Naive B cell (primary cell): Measurements from ENCODE around the gene ULK4. TPM values are rescaled to one million over a fixed set of nuclear protein-coding genes. Genes with fewer than 3 reads are reported as not detected.
A peak's percentile ranks its signal among the peaks of the same experiment; 100 is the strongest.

Source experiments
- ATAC-seq, 2 donors: fragments of 150-1000 bp; cut with Tn5 transposase; 2 replicates each; pipeline ENCODE4 v1.10.0; 2021; ENCODE audit warnings: low read depth in 2 of 2, mild to moderate bottlenecking in 2 of 2, moderate library complexity in 2 of 2
- DNase-seq: peaks from one replicate; pipeline ENCODE4 v3.0.0; 2022
- H3K27ac Mint-ChIP-seq, 6 donors: one replicate each; pipeline ENCODE4 v1.8.0; 2020 to 2022; ENCODE audit warnings: mild to moderate bottlenecking in 6 of 6, mixed read lengths in 6 of 6, moderate library complexity in 5 of 6, inconsistent platforms in 2 of 6
- H3K27me3 Mint-ChIP-seq, 3 donors: one replicate each; pipeline ENCODE4 v1.8.0; 2021 to 2022; ENCODE audit warnings: mixed read lengths in 3 of 3, mild to moderate bottlenecking in 1 of 3
- H3K36me3 Mint-ChIP-seq, 2 donors: one replicate each; pipeline ENCODE4 v1.8.0; 2020 to 2022; ENCODE audit warnings: mixed read lengths in 2 of 2, inconsistent platforms in 1 of 2, mild to moderate bottlenecking in 1 of 2
- H3K4me1 Mint-ChIP-seq, 3 donors: one replicate each; pipeline ENCODE4 v1.8.0; 2020 to 2022; ENCODE audit warnings: mixed read lengths in 3 of 3, inconsistent platforms in 1 of 3, mild to moderate bottlenecking in 1 of 3, moderate library complexity in 1 of 3
- H3K4me3 Mint-ChIP-seq, 8 donors: one replicate each; pipeline ENCODE4 v1.8.0; 2020 to 2022; ENCODE audit warnings: mild to moderate bottlenecking in 8 of 8, mixed read lengths in 8 of 8, moderate library complexity in 8 of 8, inconsistent platforms in 2 of 8
- H3K9me3 Mint-ChIP-seq, 7 donors: one replicate each; pipeline ENCODE4 v1.8.0; 2020 to 2022; ENCODE audit warnings: mixed read lengths in 7 of 7, mild to moderate bottlenecking in 5 of 7, inconsistent platforms in 2 of 7, moderate library complexity in 1 of 7
- polyA plus RNA-seq, 6 donors: library from polyadenylated mRNA; unstranded; fragments of 300-500 nt; fragmentation: Illumina TruSeq; gene quantifications; one replicate each; pipeline ENCODE4 v1.2.3, GENCODE V29; 2021; ENCODE audit warnings: low read depth in 6 of 6

Gene ULK4
- polyA plus RNA-seq, 6 donors from 2014 or later: 5.5 to 20.8 (median 10.3) TPM

- Mint-ChIP-seq H3K27me3 (no peaks in the 10 kb centered on the region), H3K9me3 (no peaks in the 10 kb centered on the region), H3K4me3 (peak overlapping the region in 2 of 8 donors; percentile 0 to 6), H3K27ac (peak overlapping the region in 2 of 6 donors; percentile 38 to 52), H3K4me1 (peaks cover 54 to 73% (median 71%) of the 10 kb centered on the region in 3 donors), H3K36me3 (no peaks in the 10 kb centered on the region)
- DNase-seq (no peak), ATAC-seq (no peak)
Measured at GRCh38 chr3:41219424-41219823, 742.5 kb downstream of the ULK4 start.

- peaks cover 68 to 88% (median 85%) of the 10 kb centered on the region in 3 donors for H3K4me1 Mint-ChIP-seq
- H3K27ac Mint-ChIP-seq: peak overlapping the region in 5 of 6 donors; percentile 38 to 95 (median 63)
Measured at GRCh38 chr3:41216993-41217392, 744.9 kb downstream of the ULK4 start.

GRCh38 chr3:41216422-41216821 lies 745.5 kb downstream of the ULK4 start:
- no peak overlapping the region for H3K4me3 Mint-ChIP-seq
- H3K36me3 Mint-ChIP-seq: no peaks in the 10 kb centered on the region
- peaks cover 68 to 88% (median 85%) of the 10 kb centered on the region in 3 donors for H3K4me1 Mint-ChIP-seq
- H3K9me3 Mint-ChIP-seq: no peaks in the 10 kb centered on the region
- no peaks in the 10 kb centered on the region for H3K27me3 Mint-ChIP-seq
- ATAC-seq (no peak), DNase-seq (no peak)
- no peak overlapping the region for H3K27ac Mint-ChIP-seq

More at GRCh38 chr3:41216993-41217392, 744.9 kb downstream of the ULK4 start:
- Mint-ChIP-seq H3K36me3 (no peaks in the 10 kb centered on the region), H3K27me3 (no peaks in the 10 kb centered on the region), H3K9me3 (no peaks in the 10 kb centered on the region), H3K4me3 (peak overlapping the region in 2 of 8 donors; percentile 7 to 26)
- peak in 1 of 2 donors; percentile 21 for ATAC-seq
- no peak for DNase-seq

GRCh38 chr3:41213588-41213987 lies 748.3 kb downstream of the ULK4 start:
- H3K4me1 Mint-ChIP-seq: peaks cover 58 to 83% (median 75%) of the 10 kb centered on the region in 3 donors
- peak overlapping the region in 4 of 6 donors; percentile 5 to 55 (median 28) for H3K27ac Mint-ChIP-seq
- H3K36me3 Mint-ChIP-seq: peaks cover 0 to 4% of the 10 kb centered on the region in 2 donors
- no peaks in the 10 kb centered on the region for H3K9me3 Mint-ChIP-seq
- H3K27me3 Mint-ChIP-seq: no peaks in the 10 kb centered on the region
- DNase-seq (no peak), ATAC-seq (no peak)
- H3K4me3 Mint-ChIP-seq: peak overlapping the region in 2 of 8 donors; percentile 34 to 41

GRCh38 chr3:41212088-41212487 lies 749.8 kb downstream of the ULK4 start:
- Mint-ChIP-seq H3K9me3 (no peaks in the 10 kb centered on the region), H3K27me3 (no peaks in the 10 kb centered on the region), H3K4me3 (peak overlapping the region in 3 of 8 donors; percentile 2 to 17 (median 15)), H3K27ac (peak overlapping the region in 2 of 6 donors; percentile 5 to 57), H3K36me3 (peaks cover 0 to 4% of the 10 kb centered on the region in 2 donors), H3K4me1 (peaks cover 68 to 84% (median 77%) of the 10 kb centered on the region in 3 donors)
- no peak for ATAC-seq
- no peak for DNase-seq

GRCh38 chr3:41210966-41211365 lies 750.9 kb downstream of the ULK4 start:
- Mint-ChIP-seq H3K9me3 (no peaks in the 10 kb centered on the region), H3K4me1 (peaks cover 72 to 86% (median 80%) of the 10 kb centered on the region in 3 donors), H3K4me3 (no peak overlapping the region), H3K36me3 (peaks cover 0 to 4% of the 10 kb centered on the region in 2 donors), H3K27ac (no peak overlapping the region), H3K27me3 (no peaks in the 10 kb centered on the region)
- DNase-seq (no peak), ATAC-seq (no peak)

- Mint-ChIP-seq H3K27me3 (no peaks in the 10 kb centered on the region), H3K27ac (peak overlapping the region in 3 of 6 donors; percentile 33 to 65 (median 39)), H3K4me3 (peak overlapping the region in 2 of 8 donors; percentile 2 to 17), H3K9me3 (no peaks in the 10 kb centered on the region), H3K36me3 (peaks cover 0 to 4% of the 10 kb centered on the region in 2 donors), H3K4me1 (peaks cover 75 to 86% (median 77%) of the 10 kb centered on the region in 3 donors)
- no peak for ATAC-seq
- DNase-seq: no peak
Measured at GRCh38 chr3:41209646-41210045, 752.3 kb downstream of the ULK4 start.

- H3K9me3 Mint-ChIP-seq: no peaks in the 10 kb centered on the region
- peaks cover 0 to 4% of the 10 kb centered on the region in 2 donors for H3K36me3 Mint-ChIP-seq
- ATAC-seq (no peak), DNase-seq (no peak)
- peaks cover 74 to 89% (median 78%) of the 10 kb centered on the region in 3 donors for H3K4me1 Mint-ChIP-seq
- H3K4me3 Mint-ChIP-seq: peak overlapping the region in 3 of 8 donors; percentile 2 to 30 (median 25)
- no peaks in the 10 kb centered on the region for H3K27me3 Mint-ChIP-seq
- peak overlapping the region in 5 of 6 donors; percentile 7 to 78 (median 31) for H3K27ac Mint-ChIP-seq
Measured at GRCh38 chr3:41208507-41209220, 753.2 kb downstream of the ULK4 start.

GRCh38 chr3:41207355-41207754 lies 754.5 kb downstream of the ULK4 start:
- DNase-seq (no peak), ATAC-seq (no peak)
- peak overlapping the region in 7 of 8 donors; percentile 6 to 74 (median 24) for H3K4me3 Mint-ChIP-seq
- no peaks in the 10 kb centered on the region for H3K9me3 Mint-ChIP-seq
- no peaks in the 10 kb centered on the region for H3K27me3 Mint-ChIP-seq
- H3K36me3 Mint-ChIP-seq: peaks cover 0 to 4% of the 10 kb centered on the region in 2 donors
- peaks cover 69 to 89% (median 78%) of the 10 kb centered on the region in 3 donors for H3K4me1 Mint-ChIP-seq
- H3K27ac Mint-ChIP-seq: peak overlapping the region in 4 of 6 donors; percentile 37 to 69 (median 52)

- Mint-ChIP-seq H3K27ac (peak overlapping the region in 3 of 6 donors; percentile 57 to 65 (median 64)), H3K4me1 (peaks cover 73 to 91% (median 83%) of the 10 kb centered on the region in 3 donors), H3K36me3 (peaks cover 0 to 4% of the 10 kb centered on the region in 2 donors), H3K27me3 (no peaks in the 10 kb centered on the region), H3K4me3 (peak overlapping the region in 4 of 8 donors; percentile 10 to 65 (median 44)), H3K9me3 (no peaks in the 10 kb centered on the region)
- ATAC-seq (no peak), DNase-seq (no peak)
Measured at GRCh38 chr3:41205591-41205990, 756.3 kb downstream of the ULK4 start.

- Mint-ChIP-seq H3K27me3 (no peaks in the 10 kb centered on the region), H3K4me3 (peak overlapping the region in 3 of 8 donors; percentile 46 to 52 (median 52)), H3K4me1 (peaks cover 75 to 90% (median 87%) of the 10 kb centered on the region in 3 donors), H3K9me3 (no peaks in the 10 kb centered on the region), H3K36me3 (peaks cover 0 to under 1% of the 10 kb centered on the region in 2 donors), H3K27ac (peak overlapping the region in 1 of 6 donors; percentile 62)
- ATAC-seq: no peak
- no peak for DNase-seq
Measured at GRCh38 chr3:41204369-41204768, 757.5 kb downstream of the ULK4 start.

GRCh38 chr3:41202834-41203345 lies 759.0 kb downstream of the ULK4 start:
- H3K27ac Mint-ChIP-seq: peak overlapping the region in 2 of 6 donors; percentile 36 to 54
- no peaks in the 10 kb centered on the region for H3K36me3 Mint-ChIP-seq
- no peaks in the 10 kb centered on the region for H3K9me3 Mint-ChIP-seq
- no peaks in the 10 kb centered on the region for H3K27me3 Mint-ChIP-seq
- peak overlapping the region in 5 of 8 donors; percentile 42 to 96 (median 90) for H3K4me3 Mint-ChIP-seq
- ATAC-seq (no peak), DNase-seq (no peak)
- peaks cover 63 to 79% (median 73%) of the 10 kb centered on the region in 3 donors for H3K4me1 Mint-ChIP-seq

- Mint-ChIP-seq H3K27me3 (no peaks in the 10 kb centered on the region), H3K4me1 (peaks cover 57 to 72% (median 66%) of the 10 kb centered on the region in 3 donors), H3K27ac (peak overlapping the region in 1 of 6 donors; percentile 36), H3K4me3 (peak overlapping the region; percentile 53 to 96 (median 90)), H3K9me3 (no peaks in the 10 kb centered on the region), H3K36me3 (no peaks in the 10 kb centered on the region)
- ATAC-seq (no peak), DNase-seq (no peak)
Measured at GRCh38 chr3:41202075-41202833, 759.6 kb downstream of the ULK4 start.
